GM12878 (cell line): ENCODE measurements around the gene C3. TPM values are rescaled to one million over a fixed set of nuclear protein-coding genes. Genes with fewer than 3 reads are reported as not detected.

Source experiments
- ATF2 ChIP-seq: IDR thresholded peaks from 2 replicates; pipeline ENCODE4 v1.6.1; 2012; ENCODE audit warnings: low read length, inconsistent platforms
- BHLHE40 ChIP-seq, 2 experiments: fragments of 450-650 bp in 1 of 2; IDR thresholded peaks; 2 replicates each; pipeline ENCODE4 v1.6.1; 2011 to 2017; ENCODE audit warnings: low read depth in 2 of 2, borderline replicate concordance in 1 of 2, improper control_type of control experiment in 1 of 2, low read length in 1 of 2, mild to moderate bottlenecking in 1 of 2
- BMI1 ChIP-seq: fragments of 450-650 bp; IDR thresholded peaks from 2 replicates; pipeline ENCODE4 v1.6.1; 2016; ENCODE audit warnings: mild to moderate bottlenecking, moderate library complexity, borderline replicate concordance
- CEBPB ChIP-seq, 2 experiments: fragments of 150-350 bp in 1 of 2; IDR thresholded peaks; 2 replicates each; pipeline ENCODE4 v1.6.1; 2012 to 2014; ENCODE audit warnings: low read depth in 2 of 2, low read length in 2 of 2, borderline replicate concordance in 1 of 2, inconsistent platforms in 1 of 2
- CHD4 ChIP-seq: fragments of 200-600 bp; sonication (generic); IDR thresholded peaks from 2 replicates; pipeline ENCODE4 v1.6.1; 2016; ENCODE audit warnings: mild to moderate bottlenecking
- EED ChIP-seq: sonication (generic); IDR thresholded peaks from 2 replicates; pipeline ENCODE4 v1.6.1; 2016; ENCODE audit warnings: antibody characterized with exemption, low read depth
- EP300 ChIP-seq, 2 experiments: fragments of 150-350 bp in 1 of 2; IDR thresholded peaks; 2 replicates each; pipeline ENCODE4 v1.6.1; 2011 to 2012; ENCODE audit warnings: low read depth in 2 of 2, low read length in 2 of 2, borderline replicate concordance in 1 of 2, improper control_type of control experiment in 1 of 2, inconsistent platforms in 1 of 2; ENCODE audit not compliant: control insufficient read depth in 1 of 2
- HDAC2 ChIP-seq: fragments of 200-600 bp; sonication (generic); IDR thresholded peaks from 2 replicates; pipeline ENCODE4 v1.6.1; 2017
- IKZF1 ChIP-seq: fragments of 450-650 bp; conservative IDR thresholded peaks from 2 replicates; pipeline ENCODE4 v1.6.1; 2017; ENCODE audit warnings: antibody characterized with exemption, mild to moderate bottlenecking
- IKZF2 ChIP-seq, 2 experiments: fragments of 450-650 bp; IDR thresholded peaks; 2 replicates each; pipeline ENCODE4 v1.6.1; 2017; ENCODE audit warnings: mild to moderate bottlenecking in 2 of 2, moderate library complexity in 2 of 2
- MEF2A ChIP-seq: IDR thresholded peaks from 2 replicates; pipeline ENCODE4 v1.6.1; 2011; ENCODE audit warnings: low read depth, mild to moderate bottlenecking, low read length, moderate library complexity; ENCODE audit not compliant: insufficient read depth
- MLLT1 ChIP-seq: fragments of 450-650 bp; IDR thresholded peaks from 2 replicates; pipeline ENCODE4 v1.6.1; 2016; ENCODE audit warnings: mild to moderate bottlenecking
- NBN ChIP-seq: fragments of 450-650 bp; IDR thresholded peaks from 2 replicates; pipeline ENCODE4 v1.6.1; 2016
- NFIC ChIP-seq: IDR thresholded peaks from 2 replicates; pipeline ENCODE4 v1.6.1; 2012; ENCODE audit warnings: low read depth, mild to moderate bottlenecking, inconsistent platforms, low read length, moderate library complexity
- POU2F2 ChIP-seq: IDR thresholded peaks from 3 replicates; pipeline ENCODE4 v1.6.1; 2011; ENCODE audit warnings: low read depth, mild to moderate bottlenecking, low read length, borderline replicate concordance
- RAD21 ChIP-seq: IDR thresholded peaks from 2 replicates; pipeline ENCODE4 v1.6.1; 2011; ENCODE audit warnings: mild to moderate bottlenecking, low read depth, low read length, moderate library complexity; ENCODE audit not compliant: insufficient read depth
- RAD51 ChIP-seq: fragments of 450-650 bp; IDR thresholded peaks from 2 replicates; pipeline ENCODE4 v1.6.1; 2016; ENCODE audit warnings: moderate library complexity, mild to moderate bottlenecking, inconsistent platforms
- RCOR1 ChIP-seq: conservative IDR thresholded peaks from 2 replicates; pipeline ENCODE4 v1.6.1; 2012; ENCODE audit warnings: low read depth, low read length, improper control_type of control experiment
- RELA ChIP-seq: fragments of 450-650 bp; IDR thresholded peaks from 2 replicates; pipeline ENCODE4 v1.8.0; 2014; ENCODE audit warnings: borderline replicate concordance; ENCODE audit not compliant: partially characterized antibody
- RFX5 ChIP-seq: IDR thresholded peaks from 2 replicates; pipeline ENCODE4 v1.6.1; 2011; ENCODE audit warnings: low read depth, low read length, improper control_type of control experiment
- SMC3 ChIP-seq: IDR thresholded peaks from 2 replicates; pipeline ENCODE4 v1.6.1; 2011; ENCODE audit warnings: low read length, improper control_type of control experiment, borderline replicate concordance
- TCF3 ChIP-seq: IDR thresholded peaks from 2 replicates; pipeline ENCODE4 v1.6.1; 2012; ENCODE audit warnings: low read depth, mild to moderate bottlenecking, low read length, borderline replicate concordance; ENCODE audit not compliant: insufficient read depth
- WRNIP1 ChIP-seq: IDR thresholded peaks from 2 replicates; pipeline ENCODE4 v1.6.1; 2011; ENCODE audit warnings: low read depth, low read length, improper control_type of control experiment, borderline replicate concordance
- ZBTB40 ChIP-seq: fragments of 450-650 bp; IDR thresholded peaks from 2 replicates; pipeline ENCODE4 v1.6.1; 2016; ENCODE audit warnings: mild to moderate bottlenecking, moderate library complexity, borderline replicate concordance
- ZNF217 ChIP-seq: fragments of 450-650 bp; IDR thresholded peaks from 2 replicates; pipeline ENCODE4 v1.6.1; 2017; ENCODE audit warnings: antibody characterized with exemption, mild to moderate bottlenecking
- ZZZ3 ChIP-seq: IDR thresholded peaks from 2 replicates; pipeline ENCODE4 v1.6.1; 2011; ENCODE audit warnings: low read depth; ENCODE audit not compliant: control insufficient read depth, insufficient read length
- polyA plus RNA-seq, 11 experiments: library from polyadenylated mRNA; depleted of rRNA in 4 of 11; unstranded in 6 of 11; stranded (reverse) in 5 of 11; fragments of >200 nt; fragmentation: Nextera tagmentation in 4 of 11; fragmentation: Illumina TruSeq in 1 of 11; extraction: Ambion mirVana in 4 of 11; extraction: Trizol in 1 of 11; gene quantifications; 1 replicate in 1 of 11; 2 replicates in 10 of 11; pipeline versions ENCODE4 v1.2.1 to v1.2.3, GENCODE V29; 2011 to 2016; ENCODE audit warnings: inconsistent platforms in 2 of 11, missing spikeins in 2 of 11, low read depth in 1 of 11
- total RNA-seq, 4 experiments: library from RNA; depleted of rRNA in 3 of 4; stranded (reverse); fragments of >200 nt in 3 of 4; fragmentation: Illumina TruSeq in 1 of 4; extraction: Trizol in 1 of 4; gene quantifications; 2 replicates each; pipeline versions ENCODE4 v1.2.1 to v1.2.3, GENCODE V29; 2013 to 2021

C3 gene
- total and polyA plus RNA-seq, 10 of the 15 experiments (the other 5 are each of a cell fraction or from before 2014, with no cell fraction given) = 0.20 to 6.7 (median 0.72) TPM

- TF ChIP-seq BMI1 (no peak), POU2F2 (no peak), ZNF217 (no peak), WRNIP1 (0 out of 2 replicates have a peak, but pooled peaks have one; percentile 33), MLLT1 (peak; percentile 72), IKZF1 (peak; percentile 59), HDAC2 (no peak), SMC3 (no peak), NFIC (no peak), ZBTB40 (no peak), EED (0 out of 2 replicates have a peak, but pooled peaks have one; percentile 19), ATF2 (no peak), MEF2A (no peak), RAD21 (no peak), CEBPB (IDR thresholded peaks at IDR 0.05; ENCODE audit: borderline replicate concordance in 1 of 2, low read depth in 2 of 2, low read length in 2 of 2) (no peak), BHLHE40 (IDR thresholded peaks at IDR 0.05; ENCODE audit: borderline replicate concordance in 1 of 2, low read depth in 2 of 2, low read length in 1 of 2) (peak in 1 of 2 experiments; percentile 58; a peak in 2 of 4 replicates), RAD51 (peak; percentile 14; the same call in 1 of the 2 replicates), IKZF2 (IDR thresholded peaks at IDR 0.05) (peak; percentile 63 to 84; a peak in 3 of 4 replicates), RCOR1 (no peak), EP300 (IDR thresholded peaks at IDR 0.05; ENCODE audit: borderline replicate concordance in 1 of 2, control insufficient read depth in 1 of 2, low read depth in 2 of 2, low read length in 2 of 2) (no peak), CHD4 (no peak), RELA (no peak), ZZZ3 (no peak), RFX5 (no peak), NBN (0 out of 2 replicates have a peak, but pooled peaks have one; percentile 8), TCF3 (0 out of 2 replicates have a peak, but pooled peaks have one; percentile 43)
These were observed 51.8 kb downstream of the C3 start (continued) for GRCh38 chr19:6668691-6669090.
